ENCODE measurements around the gene BMAL2. TPM values are rescaled to one million over a fixed set of nuclear protein-coding genes. Genes with fewer than 3 reads are reported as not detected.

The BMAL2 gene
- total and polyA plus RNA-seq, 3 donors from 2014 or later: 2.7 to 3.7 (median 3.7) TPM

GRCh38 chr12:27334042-27334720, 1.5 kb downstream of the BMAL2 start:
- Histone ChIP-seq H3K9me3 (no peaks in the 10 kb centered on the region), H3K27me3 (no peaks in the 10 kb centered on the region), H3K27ac (no peak overlapping the region), H3K36me3 (ENCODE audit: low read depth, missing control alignments) (no peaks in the 10 kb centered on the region), H3K4me3 (no peak overlapping the region), H3K4me1 (peaks cover 4% of the 10 kb centered on the region)
- 47 to 65% methylated on average over 7 of the region's 7 CpGs for WGBS, 2 donors
- TF ChIP-seq POLR2A (IDR thresholded peaks at IDR 0.05) (no peak), CTCF (IDR thresholded peaks at IDR 0.05) (no peak)
- intact Hi-C loops (cut with DNase I; ENCODE audit: low total_unique reads): no loop called here
- no peak for DNase-seq

- no peaks in the 10 kb centered on the region for H3K36me3 ChIP-seq (ENCODE audit: low read depth, missing control alignments)
- H3K27ac ChIP-seq: no peak overlapping the region
- TF ChIP-seq CTCF (IDR thresholded peaks at IDR 0.05) (no peak), POLR2A (IDR thresholded peaks at IDR 0.05) (no peak)
- H3K9me3 ChIP-seq: no peaks in the 10 kb centered on the region
- 72 to 75% methylated on average over 6 of the region's 6 CpGs for WGBS, 2 donors
- H3K4me3 ChIP-seq: no peak overlapping the region
- H3K4me1 ChIP-seq: peaks cover 4% of the 10 kb centered on the region
- intact Hi-C loops (cut with DNase I; ENCODE audit: low total_unique reads): no loop called here
- no peaks in the 10 kb centered on the region for H3K27me3 ChIP-seq
- DNase-seq: no peak
Measured at GRCh38 chr12:27334721-27335082, 2.1 kb downstream of the BMAL2 start.

DNA sequence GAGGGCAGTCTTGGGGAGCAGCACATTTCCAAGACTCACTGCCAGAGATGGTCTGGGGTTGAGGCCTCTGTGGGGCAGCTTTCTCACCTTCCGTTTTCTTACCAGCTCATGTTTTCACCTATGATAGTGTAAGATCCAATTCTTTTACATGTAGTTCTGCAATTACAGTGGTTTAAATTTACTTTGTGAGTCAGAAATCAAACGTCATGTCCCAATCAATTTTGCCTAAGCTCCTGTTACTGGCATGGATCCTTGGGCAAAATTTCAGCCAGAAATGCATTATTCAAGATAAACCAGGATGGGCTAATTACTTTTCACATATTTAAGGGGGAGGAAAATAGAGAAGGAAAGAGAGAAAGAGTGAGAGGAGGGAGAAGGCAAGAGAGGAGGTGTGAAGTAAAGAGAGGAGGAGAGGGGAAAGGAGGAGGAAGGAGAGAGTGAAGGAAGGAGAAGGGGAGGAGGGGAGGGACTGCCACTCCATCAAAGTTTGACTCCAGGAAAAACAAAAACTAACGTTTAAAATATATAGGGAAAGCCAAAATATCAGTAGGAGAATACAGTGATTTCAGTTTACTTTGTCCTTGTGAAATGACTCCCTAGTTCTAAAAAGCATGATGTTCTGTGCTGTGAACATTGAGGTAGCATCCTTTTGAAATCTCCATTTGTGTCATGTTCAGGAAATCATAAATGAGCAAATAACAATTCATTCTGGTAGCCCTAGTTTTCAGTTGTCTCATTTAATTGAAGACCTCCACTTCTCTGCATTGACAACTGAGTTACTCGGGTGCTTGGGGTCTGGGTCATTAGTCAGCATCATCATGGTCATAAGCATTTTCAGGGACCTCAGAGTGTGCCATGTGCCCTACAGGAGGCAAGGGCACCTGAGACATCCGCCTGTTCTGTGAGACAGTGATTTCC, 3.0 kb downstream of the BMAL2 start:
- TF ChIP-seq POLR2A (IDR thresholded peaks at IDR 0.05): no peak
- no peak for TF ChIP-seq CTCF (IDR thresholded peaks at IDR 0.05)
- intact Hi-C loops (cut with DNase I; ENCODE audit: low total_unique reads): no loop called here
- no peak for DNase-seq
- H3K9me3 ChIP-seq: no peaks in the 10 kb centered on the region
- no peaks in the 10 kb centered on the region for H3K27me3 ChIP-seq
- no peak overlapping the region for H3K27ac ChIP-seq
- H3K4me3 ChIP-seq: no peak overlapping the region
- H3K4me1 ChIP-seq: peaks cover 4% of the 10 kb centered on the region
- WGBS, 2 donors: 74% methylated on average over 5 of the region's 5 CpGs
- no peaks in the 10 kb centered on the region for H3K36me3 ChIP-seq (ENCODE audit: low read depth, missing control alignments)

- no peaks in the 10 kb centered on the region for H3K9me3 ChIP-seq
- no peak overlapping the region for H3K4me3 ChIP-seq
- intact Hi-C loops (cut with DNase I; ENCODE audit: low total_unique reads): no loop called here
- peaks cover 4% of the 10 kb centered on the region for H3K4me1 ChIP-seq
- 88 to 96% methylated on average over 2 of the region's 2 CpGs for WGBS, 2 donors
- TF ChIP-seq CTCF (IDR thresholded peaks at IDR 0.05) (no peak), POLR2A (IDR thresholded peaks at IDR 0.05) (no peak)
- H3K27ac ChIP-seq: no peak overlapping the region
- no peaks in the 10 kb centered on the region for H3K36me3 ChIP-seq (ENCODE audit: low read depth, missing control alignments)
- no peak for DNase-seq
- H3K27me3 ChIP-seq: no peaks in the 10 kb centered on the region
Measured at GRCh38 chr12:27336282-27336653, 3.6 kb downstream of the BMAL2 start.
